H1 (cell line): Measurements from ENCODE around the gene ZBTB20. TPM values are rescaled to one million over a fixed set of nuclear protein-coding genes. Genes with fewer than 3 reads are reported as not detected.

ENCODE experiments used
- CTCF ChIA-PET: fragments of 300-600 bp; sonication (Branson Sonifier 250); formaldehyde crosslinking; loops from one replicate; lab custom pipeline; 2021; ENCODE audit not compliant: partially characterized antibody; lab: Charles Lee
- POLR2A ChIA-PET: fragments of 300-600 bp; sonication (Branson Sonifier 250); formaldehyde crosslinking; loops from one replicate; lab custom pipeline; 2021; ENCODE audit warnings: inconsistent platforms; ENCODE audit not compliant: partially characterized antibody; lab: Charles Lee
- DNase-seq, 2 experiments: peaks; one replicate each; pipeline versions ENCODE4 v3.0.0 to v3.0.0-alpha.2; 2010 to 2022; ENCODE audit warnings: low spot score in 2 of 2, low read depth in 1 of 2, mixed read lengths in 1 of 2
- FAIRE-seq: peaks from 2 replicates; lab custom pipeline; 2011; peaks lifted over from hg19 to GRCh38; lab: Jason Lieb, UNC
- H2AFZ ChIP-seq: 2 replicates; pipeline ENCODE4 v1.8.1; 2012; ENCODE audit warnings: low read length, inconsistent platforms
- H2AK5ac ChIP-seq: 2 replicates; pipeline ENCODE4 v1.6.1; 2013; ENCODE audit warnings: low read depth, low read length
- H2BK120ac ChIP-seq: replicated peaks from 2 replicates; pipeline ENCODE3; 2013; ENCODE audit warnings: low read depth, low read length, inconsistent platforms
- H2BK12ac ChIP-seq: 2 replicates; pipeline ENCODE4 v1.6.1; 2013; ENCODE audit warnings: low read depth, low read length
- H2BK15ac ChIP-seq: 2 replicates; pipeline ENCODE4 v1.6.1; 2013; ENCODE audit warnings: low read length
- H2BK20ac ChIP-seq: 2 replicates; pipeline ENCODE4 v1.6.1; 2013; ENCODE audit warnings: low read length
- H2BK5ac ChIP-seq: 2 replicates; pipeline ENCODE4 v1.6.1; 2013; ENCODE audit warnings: low read depth, low read length
- H3K14ac ChIP-seq: 2 replicates; pipeline ENCODE4 v1.6.1; 2013; ENCODE audit warnings: inconsistent platforms; ENCODE audit not compliant: insufficient read length
- H3K18ac ChIP-seq: 2 replicates; pipeline ENCODE4 v1.6.1; 2013; ENCODE audit warnings: low read length; ENCODE audit errors: extremely low read depth
- H3K23ac ChIP-seq: 2 replicates; pipeline ENCODE4 v1.6.1; 2013; ENCODE audit warnings: inconsistent platforms; ENCODE audit not compliant: insufficient read length
- H3K23me2 ChIP-seq: 2 replicates; pipeline ENCODE4 v1.6.1; 2013; ENCODE audit warnings: low read depth, low read length
- H3K27ac ChIP-seq: 2 replicates; pipeline ENCODE4 v1.6.1; 2011; ENCODE audit warnings: low read depth, low read length, inconsistent platforms
- H3K27me3 ChIP-seq, 4 experiments: replicated peaks in 1 of 4; 1 replicate in 1 of 4; 2 replicates in 3 of 4; pipeline versions ENCODE4 v1.6.1 to v1.8.1; 2011 to 2013; ENCODE audit warnings: low read length in 3 of 4, mild to moderate bottlenecking in 3 of 4, inconsistent platforms in 2 of 4, mixed read lengths in 2 of 4, moderate library complexity in 1 of 4; ENCODE audit not compliant: control insufficient read depth in 3 of 4, insufficient read depth in 3 of 4; ENCODE audit errors: extremely low read depth in 1 of 4
- H3K36me3 ChIP-seq, 4 experiments: 2 replicates each; pipeline versions ENCODE4 v1.6.1 to v1.8.1; 2011 to 2013; ENCODE audit warnings: mild to moderate bottlenecking in 4 of 4, low read length in 3 of 4, moderate library complexity in 2 of 4, control low read depth in 1 of 4, inconsistent platforms in 1 of 4; ENCODE audit not compliant: insufficient read depth in 4 of 4, control insufficient read depth in 2 of 4
- H3K4ac ChIP-seq: replicated peaks from 2 replicates; pipeline ENCODE3; 2013; ENCODE audit warnings: low read length, low read depth, mixed read lengths, inconsistent platforms; ENCODE audit not compliant: insufficient read length
- H3K4me1 ChIP-seq, 4 experiments: replicated peaks in 1 of 4; 1 replicate in 1 of 4; 2 replicates in 3 of 4; pipeline versions ENCODE4 v1.6.1 to v1.8.1; 2011 to 2013; ENCODE audit warnings: low read length in 3 of 4, inconsistent platforms in 2 of 4, mixed read lengths in 1 of 4; ENCODE audit not compliant: insufficient read depth in 4 of 4, control insufficient read depth in 3 of 4
- H3K4me2 ChIP-seq, 2 experiments: 2 replicates each; pipeline versions ENCODE4 v1.6.1 to v1.8.1; 2011 to 2013; ENCODE audit warnings: low read depth in 2 of 2, low read length in 2 of 2, control low read depth in 1 of 2, inconsistent platforms in 1 of 2, mild to moderate bottlenecking in 1 of 2; ENCODE audit not compliant: insufficient read depth in 1 of 2
- H3K4me3 ChIP-seq, 4 experiments: fragments of 200-600, 300-600 bp in 1 of 4; sonication (generic), shearing (Covaris generic), sonication (Bioruptor Twin) in 1 of 4; 2 replicates each; pipeline versions ENCODE4 v1.5.1 to v1.8.1; 2011 to 2016; ENCODE audit warnings: low read length in 4 of 4, low read depth in 3 of 4, control low read depth in 2 of 4, inconsistent platforms in 2 of 4, mild to moderate bottlenecking in 2 of 4, mixed read lengths in 1 of 4, moderate library complexity in 1 of 4; ENCODE audit not compliant: insufficient read depth in 2 of 4; ENCODE audit errors: extremely low read depth in 1 of 4
- H3K56ac ChIP-seq: replicated peaks from 2 replicates; pipeline ENCODE3; 2013; ENCODE audit warnings: low read depth, mild to moderate bottlenecking, mixed read lengths, low read length, inconsistent platforms; ENCODE audit not compliant: insufficient read length
- H3K79me1 ChIP-seq: 2 replicates; pipeline ENCODE4 v1.6.1; 2013; ENCODE audit warnings: low read depth, low read length, control low read depth
- H3K79me2 ChIP-seq, 2 experiments: 2 replicates each; pipeline versions ENCODE4 v1.6.1 to v1.8.1; 2012 to 2013; ENCODE audit warnings: low read length in 2 of 2, mild to moderate bottlenecking in 2 of 2, inconsistent platforms in 1 of 2; ENCODE audit not compliant: insufficient read depth in 2 of 2, control insufficient read depth in 1 of 2
- H3K9ac ChIP-seq, 4 experiments: replicated peaks in 1 of 4; 1 replicate in 1 of 4; 2 replicates in 3 of 4; pipeline versions ENCODE4 v1.6.1 to v1.8.1; 2011 to 2013; ENCODE audit warnings: low read depth in 3 of 4, low read length in 3 of 4, control low read depth in 2 of 4, mild to moderate bottlenecking in 2 of 4, moderate library complexity in 2 of 4, inconsistent platforms in 1 of 4; ENCODE audit errors: extremely low read depth in 1 of 4
- H3K9me3 ChIP-seq, 2 experiments: 2 replicates each; pipeline versions ENCODE4 v1.6.1 to v1.8.1; 2012 to 2013; ENCODE audit warnings: mild to moderate bottlenecking in 2 of 2, moderate library complexity in 2 of 2, control low read depth in 1 of 2, inconsistent platforms in 1 of 2, low read depth in 1 of 2, low read length in 1 of 2, mixed read lengths in 1 of 2; ENCODE audit not compliant: insufficient read depth in 2 of 2
- H4K20me1 ChIP-seq, 2 experiments: replicated peaks in 1 of 2; 2 replicates each; pipeline versions ENCODE3 to v1.8.1; 2011 to 2013; ENCODE audit warnings: inconsistent platforms in 2 of 2, low read length in 2 of 2, mild to moderate bottlenecking in 1 of 2; ENCODE audit not compliant: insufficient read depth in 2 of 2, control insufficient read depth in 1 of 2
- H4K5ac ChIP-seq: 2 replicates; pipeline ENCODE4 v1.6.1; 2013; ENCODE audit warnings: low read length, low read depth, mixed read lengths, inconsistent platforms; ENCODE audit not compliant: insufficient read length
- H4K8ac ChIP-seq: 2 replicates; pipeline ENCODE4 v1.8.0; 2013; ENCODE audit warnings: mild to moderate bottlenecking, moderate library complexity, low read length, inconsistent platforms; ENCODE audit not compliant: insufficient read depth; ENCODE audit errors: extremely low read depth
- H4K91ac ChIP-seq: replicated peaks from 2 replicates; pipeline ENCODE3; 2013; ENCODE audit warnings: low read length, mixed read lengths, inconsistent platforms; ENCODE audit not compliant: insufficient read length
- BACH1 ChIP-seq: IDR thresholded peaks from 2 replicates; pipeline ENCODE4 v1.6.1; 2012; ENCODE audit warnings: low read length, improper control_type of control experiment
- HDAC2 ChIP-seq, 2 experiments: fragments of 300-600 bp in 1 of 2; sonication (generic) in 1 of 2; IDR thresholded peaks; 2 replicates each; pipeline ENCODE4 v1.6.1; 2011 to 2012; ENCODE audit warnings: low read depth in 2 of 2, low read length in 2 of 2, mild to moderate bottlenecking in 2 of 2, moderate library complexity in 2 of 2, borderline replicate concordance in 1 of 2, inconsistent platforms in 1 of 2
- HDAC6 ChIP-seq: IDR thresholded peaks from one replicate; pipeline ENCODE4 v1.7.1; 2012; ENCODE audit warnings: low read depth, mild to moderate bottlenecking, inconsistent platforms, low read length, moderate library complexity
- JUND ChIP-seq: IDR thresholded peaks from 2 replicates; pipeline ENCODE4 v1.6.1; 2011; ENCODE audit warnings: mild to moderate bottlenecking, improper control_type of control experiment, low read length
- NRF1 ChIP-seq: IDR thresholded peaks from 2 replicates; pipeline ENCODE4 v1.6.1; 2011; ENCODE audit warnings: mild to moderate bottlenecking, low read depth, low read length, improper control_type of control experiment
- POU5F1 ChIP-seq: IDR thresholded peaks from 2 replicates; pipeline ENCODE4 v1.6.1; 2011; ENCODE audit warnings: low read depth, mild to moderate bottlenecking, low read length, moderate library complexity
- TAF1 ChIP-seq: IDR thresholded peaks from 2 replicates; pipeline ENCODE4 v1.6.1; 2011; ENCODE audit warnings: mild to moderate bottlenecking, low read depth, low read length
- WGBS, 2 experiments: shearing (Covaris generic) in 1 of 2; methylation state at CpG; one replicate each; pipeline versions ENCODE4 v1.1.6 to v1.1.7; 2013 to 2015; ENCODE audit warnings: low lambda C conversion rate in 2 of 2, mixed read lengths in 2 of 2, inconsistent platforms in 1 of 2, low coverage in 1 of 2, missing lambda C conversion rate in 1 of 2; ENCODE audit not compliant: insufficient replicate concordance in 2 of 2, insufficient coverage in 1 of 2, insufficient read length in 1 of 2; ENCODE audit errors: extremely low coverage in 1 of 2, missing lambda C conversion rate in 1 of 2; 5-methylcytosine and 5-hydroxymethylcytosine counted together
- polyA plus RNA-seq, 7 experiments: library from polyadenylated mRNA; depleted of rRNA in 3 of 7; stranded (reverse) in 5 of 7; unstranded in 2 of 7; fragments of >200 nt in 5 of 7; fragments of 200-250 nt in 2 of 7; gene quantifications; 1 replicate in 5 of 7; 2 replicates in 1 of 7; 4 replicates in 1 of 7; pipeline versions ENCODE4 v1.2.1 to v1.2.3, GENCODE V29; 2011 to 2013; ENCODE audit warnings: missing spikeins in 2 of 7, mixed read lengths in 2 of 7
- total RNA-seq: library from RNA; stranded (reverse); fragmentation: NEBNext Ultra II Directional; extraction: Animal tissue kit (Norgen Biotek cat#: 25700); gene quantifications from 2 replicates; pipeline ENCODE4 v1.2.1, GENCODE V29; 2021
- TF ChIP-seq, protein P1 (sequence below): IDR thresholded peaks from 2 replicates; pipeline ENCODE4 v1.6.1; 2011; ENCODE audit warnings: low read length, improper control_type of control experiment

The ZBTB20 gene
- total and polyA plus RNA-seq, 2 of the 8 experiments (the other 6 are each of a cell fraction or from before 2014, with no cell fraction given): 0.35 to 1.3 TPM

DNA sequence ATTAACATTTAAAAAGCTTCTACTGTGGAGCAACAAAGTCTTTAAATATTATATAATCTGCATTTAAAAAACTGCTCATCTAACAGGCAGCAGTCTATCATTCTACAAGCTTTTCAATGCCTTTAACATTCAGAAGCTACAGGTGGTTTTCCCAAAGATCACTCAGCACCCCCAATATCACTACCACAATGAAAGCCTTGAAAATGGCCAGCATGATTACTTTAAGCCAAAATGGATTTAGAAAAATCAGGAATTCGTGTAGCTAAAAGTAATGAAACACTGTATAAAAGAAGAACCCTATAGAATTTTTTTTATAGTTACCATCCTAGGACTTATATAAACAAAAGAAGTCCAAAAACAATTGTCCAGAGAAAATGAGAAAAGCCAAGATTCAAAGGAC is 452.8 kb downstream of the ZBTB20 start:
- H3K4ac ChIP-seq: no peak overlapping the region
- WGBS, 2 experiments: 46% methylated on average over 1 of the region's 1 CpG; no CpG with 5 or more reads in 1 of the 2 experiments
- no peak overlapping the region for H2BK120ac ChIP-seq
- H3K4me3 ChIP-seq: peak overlapping the region in 1 of 4 experiments; percentile 16; a peak in 1 of 8 replicates
- H3K4me1 ChIP-seq: peaks cover 0 to 4% (median 0%) of the 10 kb centered on the region in 4 experiments; a peak in 1 of 7 replicates
- no peak overlapping the region for H2BK5ac ChIP-seq
- FAIRE-seq (no peak), DNase-seq (no peak)
- H4K5ac ChIP-seq: no peak overlapping the region
- no peak overlapping the region for H3K18ac ChIP-seq
- H3K27ac ChIP-seq: no peak overlapping the region
- TF ChIP-seq BACH1: no peak
- no peak for TF ChIP-seq HDAC2 (IDR thresholded peaks at IDR 0.05; ENCODE audit: borderline replicate concordance in 1 of 2, low read depth in 2 of 2, low read length in 2 of 2)
- TF ChIP-seq POU5F1: no peak
- no peak for TF ChIP-seq TAF1
- TF ChIP-seq NRF1: no peak
- TF ChIP-seq, protein P1, sequence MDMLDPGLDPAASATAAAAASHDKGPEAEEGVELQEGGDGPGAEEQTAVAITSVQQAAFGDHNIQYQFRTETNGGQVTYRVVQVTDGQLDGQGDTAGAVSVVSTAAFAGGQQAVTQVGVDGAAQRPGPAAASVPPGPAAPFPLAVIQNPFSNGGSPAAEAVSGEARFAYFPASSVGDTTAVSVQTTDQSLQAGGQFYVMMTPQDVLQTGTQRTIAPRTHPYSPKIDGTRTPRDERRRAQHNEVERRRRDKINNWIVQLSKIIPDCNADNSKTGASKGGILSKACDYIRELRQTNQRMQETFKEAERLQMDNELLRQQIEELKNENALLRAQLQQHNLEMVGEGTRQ: no peak
- no peak for TF ChIP-seq HDAC6
- TF ChIP-seq JUND: no peak
- CTCF ChIA-PET: interaction anchor here (0.8 to 0.9 kb wide), 2 partner anchors 105 to 310 kb away, joined by 3 read pairs; no protein-coding TSS in a partner anchor
- no peak overlapping the region for H3K9ac ChIP-seq
- H2AFZ ChIP-seq: no peak overlapping the region
- no peak overlapping the region for H3K23ac ChIP-seq
- no peaks in the 10 kb centered on the region for H4K20me1 ChIP-seq
- POLR2A ChIA-PET: no interaction called here
- H2BK12ac ChIP-seq: no peak overlapping the region
- H3K23me2 ChIP-seq: no peaks in the 10 kb centered on the region
- H2BK15ac ChIP-seq: no peak overlapping the region
- no peaks in the 10 kb centered on the region for H3K79me2 ChIP-seq
- no peaks in the 10 kb centered on the region for H3K79me1 ChIP-seq
- no peak overlapping the region for H3K56ac ChIP-seq
- no peak overlapping the region for H2AK5ac ChIP-seq
- no peak overlapping the region for H3K4me2 ChIP-seq
- H3K36me3 ChIP-seq: no peaks in the 10 kb centered on the region
- no peak overlapping the region for H3K14ac ChIP-seq
- H4K91ac ChIP-seq: no peak overlapping the region
- no peak overlapping the region for H4K8ac ChIP-seq
- no peaks in the 10 kb centered on the region for H3K27me3 ChIP-seq
- H3K9me3 ChIP-seq: no peaks in the 10 kb centered on the region
- H2BK20ac ChIP-seq: no peak overlapping the region
